HK-2 (cell line): Measurements from ENCODE around the gene ACHE.
"Not testable (repeated sequence)": the region's sequence is repeated elsewhere in the genome, so short reads cannot be mapped to it uniquely, and the experiment has no call there.

Experiments
- DNase-seq: peaks from one replicate; pipeline ENCODE4 v3.0.0-alpha.2; 2018; ENCODE audit not compliant: unreplicated experiment

Gene ACHE

DNA sequence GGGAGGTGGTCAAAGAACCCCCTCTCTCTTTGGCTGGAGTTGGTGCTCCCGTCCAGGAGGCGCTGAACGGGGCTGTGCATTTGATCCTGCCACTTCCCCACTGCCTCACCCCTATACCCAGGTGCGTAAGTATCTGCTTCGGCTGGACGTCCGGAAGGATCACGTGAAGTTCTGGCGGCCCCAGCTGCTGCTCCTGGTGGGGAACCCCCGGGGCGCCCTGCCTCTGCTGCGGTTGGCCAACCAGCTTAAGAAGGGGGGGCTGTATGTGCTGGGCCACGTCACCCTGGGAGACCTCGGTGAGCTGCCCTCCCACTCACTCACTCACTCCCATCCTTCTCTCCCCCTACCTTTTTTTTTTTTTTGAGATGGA, 34.1 kb downstream of the ACHE start:
- DNase-seq = no peak

DNA sequence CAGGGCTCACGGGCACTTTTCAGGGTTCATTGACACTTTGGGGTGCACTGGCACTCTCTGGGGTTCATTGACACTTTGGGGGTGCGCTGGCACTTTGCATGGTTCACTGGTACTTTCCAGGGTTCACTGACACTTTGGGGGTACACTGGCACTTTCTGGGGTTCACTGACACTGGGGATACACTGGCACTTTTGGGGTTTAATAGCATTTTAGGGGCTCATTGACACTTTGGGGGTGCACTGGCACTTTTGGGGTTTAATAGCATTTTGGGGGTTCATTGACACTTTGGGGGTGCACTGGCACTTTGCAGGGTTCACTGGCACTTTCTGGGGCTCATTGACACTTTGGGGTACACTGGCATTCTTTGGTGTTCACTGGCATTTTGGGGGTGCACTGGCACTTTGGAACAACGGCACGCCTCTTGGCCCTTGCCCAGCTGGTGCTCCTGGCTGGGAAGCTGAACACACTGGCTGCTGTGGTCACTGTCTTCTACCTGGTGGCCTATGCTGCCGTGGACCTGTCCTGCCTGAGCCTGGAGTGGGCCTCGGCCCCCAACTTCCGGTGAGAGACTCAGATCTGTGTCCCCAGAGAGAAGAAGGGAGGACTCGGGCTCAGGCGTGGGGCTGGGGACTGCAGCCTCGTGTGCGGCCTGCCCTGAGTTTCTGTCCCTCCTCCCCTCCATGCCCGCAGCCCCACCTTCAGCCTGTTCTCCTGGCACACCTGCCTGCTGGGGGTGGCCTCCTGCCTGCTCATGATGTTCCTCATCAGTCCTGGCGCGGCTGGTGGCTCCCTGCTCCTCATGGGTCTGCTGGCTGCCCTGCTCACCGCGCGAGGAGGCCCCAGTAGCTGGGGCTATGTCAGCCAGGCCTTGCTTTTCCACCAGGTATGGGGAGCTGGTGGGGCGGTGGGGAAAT, 34.7 kb downstream of the ACHE start:
- DNase-seq = no peak

DNA sequence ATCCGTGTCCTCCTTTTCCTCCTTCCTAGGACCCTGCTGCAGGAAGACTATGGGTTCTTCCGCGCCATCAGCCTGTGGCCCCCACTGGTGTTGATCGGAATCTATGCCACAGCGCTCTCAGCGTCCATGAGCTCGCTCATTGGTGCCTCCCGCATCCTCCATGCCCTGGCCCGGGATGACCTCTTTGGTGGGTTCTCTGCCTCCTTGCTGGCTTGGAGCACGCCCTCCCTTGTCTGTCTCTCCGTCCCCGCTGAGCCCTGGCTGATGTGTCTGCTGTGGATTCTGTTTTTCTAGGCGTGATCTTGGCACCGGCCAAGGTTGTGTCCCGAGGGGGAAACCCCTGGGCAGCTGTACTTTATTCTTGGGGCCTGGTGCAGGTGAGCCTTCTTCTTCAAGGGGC, 35.8 kb downstream of the ACHE start:
- no peak for DNase-seq

DNA sequence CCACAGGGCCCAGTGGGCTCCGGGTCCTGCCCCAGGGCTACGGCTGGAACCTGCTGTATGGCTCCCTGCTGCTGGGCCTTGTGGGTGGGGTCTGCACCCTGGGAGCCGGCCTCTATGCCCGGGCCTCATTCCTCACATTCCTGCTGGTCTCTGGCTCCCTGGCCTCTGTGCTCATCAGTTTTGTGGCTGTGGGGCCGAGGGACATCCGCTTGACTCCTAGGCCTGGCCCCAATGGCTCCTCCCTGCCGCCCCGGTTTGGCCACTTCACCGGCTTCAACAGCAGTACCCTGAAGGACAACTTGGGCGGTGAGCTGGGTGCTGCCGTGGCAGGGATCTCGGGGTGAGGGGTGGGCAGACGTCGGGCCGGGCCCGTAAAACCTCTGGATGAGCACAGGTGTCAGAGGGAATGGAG, 38.8 kb downstream of the ACHE start:
- no peak for DNase-seq

DNA sequence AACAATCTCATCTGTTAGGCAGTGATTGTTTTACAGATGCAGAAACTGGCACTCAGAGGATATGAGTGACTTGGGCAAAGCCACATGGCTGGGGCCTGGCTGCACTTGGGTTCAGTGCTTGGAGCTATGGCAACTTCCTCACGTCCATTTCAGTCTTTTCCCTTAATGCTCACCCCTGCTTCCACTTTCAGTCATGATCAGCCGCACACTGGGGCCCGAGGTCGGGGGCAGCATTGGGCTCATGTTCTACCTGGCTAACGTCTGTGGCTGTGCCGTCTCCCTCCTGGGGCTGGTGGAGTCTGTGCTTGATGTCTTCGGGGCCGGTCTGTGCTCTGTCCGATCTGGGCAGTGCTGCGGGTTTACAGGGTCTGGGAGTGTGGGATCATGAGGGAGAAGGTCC, 40.2 kb downstream of the ACHE start:
- no peak for DNase-seq

DNA sequence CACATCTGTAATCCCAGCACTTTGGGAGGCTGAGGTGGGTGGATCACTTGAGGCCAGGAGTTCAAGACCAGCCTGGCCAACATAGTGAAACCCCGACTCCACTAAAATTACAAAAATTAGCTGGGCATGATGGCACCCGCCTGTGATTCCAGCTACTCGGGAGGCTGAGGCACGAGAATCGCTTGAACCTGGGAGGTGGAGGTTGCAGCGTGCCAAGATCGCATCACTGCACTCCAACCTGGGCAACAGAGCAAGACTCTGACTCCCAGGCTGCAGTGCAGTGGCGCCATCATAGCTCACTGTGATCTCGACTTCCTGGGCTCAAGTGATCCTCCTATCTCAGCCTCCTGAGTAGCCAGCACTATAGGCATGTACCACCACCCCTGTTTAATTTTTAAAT, 40.8 kb downstream of the ACHE start:
- not testable (repeated sequence) for DNase-seq

DNA sequence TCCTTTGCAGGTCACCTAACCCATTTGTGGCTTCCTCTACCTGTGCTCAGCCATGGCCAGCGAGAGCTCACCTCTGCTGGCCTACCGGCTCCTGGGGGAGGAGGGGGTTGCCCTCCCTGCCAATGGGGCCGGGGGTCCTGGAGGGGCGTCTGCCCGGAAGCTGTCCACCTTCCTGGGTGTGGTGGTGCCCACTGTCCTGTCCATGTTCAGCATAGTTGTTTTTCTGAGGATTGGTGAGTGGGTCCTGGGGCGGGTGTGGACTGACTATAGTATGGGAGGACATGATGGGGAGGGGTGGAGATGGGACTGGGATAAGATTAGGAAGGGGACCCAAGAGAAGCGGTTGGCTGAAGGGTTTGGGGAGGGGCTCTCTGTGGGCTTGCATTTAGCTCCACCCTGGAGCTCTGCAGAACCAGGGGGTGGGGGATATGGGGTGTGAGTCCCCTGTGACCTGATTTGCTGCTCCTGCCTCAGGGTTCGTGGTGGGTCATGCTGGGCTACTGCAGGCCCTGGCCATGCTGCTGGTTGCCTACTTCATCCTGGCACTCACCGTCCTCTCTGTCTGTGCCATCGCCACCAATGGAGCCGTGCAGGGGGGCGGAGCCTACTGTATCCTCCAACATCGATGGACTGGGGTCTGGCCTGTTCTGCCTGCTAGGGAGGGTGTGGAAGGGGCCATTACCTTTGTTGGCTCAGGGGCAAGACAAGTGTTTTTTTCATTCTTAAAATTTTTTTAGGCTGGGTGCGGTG, 41.4 kb downstream of the ACHE start:
- DNase-seq = no peak

DNA sequence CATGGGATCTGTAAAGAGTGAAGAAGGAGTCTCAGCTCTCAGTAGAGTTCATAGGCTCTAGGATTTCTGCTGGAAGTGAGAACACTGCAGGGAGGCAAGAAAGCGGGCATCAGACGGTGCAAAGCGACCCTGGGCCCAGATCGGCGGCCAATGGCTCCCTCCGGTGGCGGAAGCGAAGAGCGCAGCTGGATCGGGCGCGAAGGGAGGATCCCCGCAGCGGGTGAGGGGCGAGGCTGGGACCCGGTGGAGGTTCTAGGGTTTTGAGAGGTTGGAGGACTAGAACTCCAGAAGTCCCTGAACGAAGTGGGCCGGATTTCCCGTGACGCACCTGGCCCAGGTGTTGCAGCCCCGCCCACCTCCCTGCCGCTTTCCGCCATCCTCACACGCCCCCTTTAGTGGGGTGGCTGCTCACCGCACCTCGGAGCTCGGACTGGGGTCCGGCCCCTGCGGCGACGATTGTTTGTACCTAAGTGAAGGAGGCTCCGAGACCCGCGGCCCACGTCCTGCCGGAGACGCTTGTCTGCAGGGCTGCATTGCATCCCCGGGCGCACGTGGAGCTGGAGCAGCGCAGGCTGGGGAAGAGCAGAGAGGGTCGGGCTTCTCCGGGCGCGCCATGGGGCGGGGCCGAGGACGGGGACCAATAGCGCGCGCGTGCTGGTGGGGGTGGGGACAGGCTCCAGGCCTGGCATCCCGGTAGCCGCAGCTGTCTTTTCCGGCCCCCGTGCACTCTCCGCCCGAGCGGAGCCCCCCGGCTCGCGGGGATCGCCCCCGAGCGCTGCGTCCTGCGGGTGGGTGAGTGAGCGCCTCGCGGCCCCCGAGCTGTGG, 43.4 kb downstream of the ACHE start, which contains the start of gene SLC12A9:
Gene SLC12A9, plus strand, starts transcription at position 666 of the 825 bp plus-strand sequence. CDS start 1,485 bp downstream, outside the sequence.
- DNase-seq = peak; percentile 90

DNA sequence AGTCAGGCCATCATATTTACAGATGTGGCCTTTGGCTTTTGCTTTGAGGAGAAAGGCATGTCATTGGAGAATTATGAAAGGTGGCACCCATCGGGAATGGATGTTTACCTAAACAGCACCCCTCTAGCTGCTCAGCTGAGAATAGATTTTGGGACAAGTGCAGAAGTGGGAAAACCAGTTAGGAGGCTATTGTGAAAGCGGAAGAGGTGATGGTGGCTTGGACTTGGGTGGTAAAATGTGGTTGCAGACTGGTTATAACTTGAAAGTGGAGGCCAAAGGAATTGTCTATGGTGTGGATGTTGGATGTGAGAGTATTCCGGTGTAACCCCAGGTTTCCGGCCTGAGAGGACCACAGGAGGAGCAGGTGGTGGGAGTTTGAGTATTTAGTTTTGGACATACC, 48.3 kb downstream of the ACHE start:
- no peak for DNase-seq

DNA sequence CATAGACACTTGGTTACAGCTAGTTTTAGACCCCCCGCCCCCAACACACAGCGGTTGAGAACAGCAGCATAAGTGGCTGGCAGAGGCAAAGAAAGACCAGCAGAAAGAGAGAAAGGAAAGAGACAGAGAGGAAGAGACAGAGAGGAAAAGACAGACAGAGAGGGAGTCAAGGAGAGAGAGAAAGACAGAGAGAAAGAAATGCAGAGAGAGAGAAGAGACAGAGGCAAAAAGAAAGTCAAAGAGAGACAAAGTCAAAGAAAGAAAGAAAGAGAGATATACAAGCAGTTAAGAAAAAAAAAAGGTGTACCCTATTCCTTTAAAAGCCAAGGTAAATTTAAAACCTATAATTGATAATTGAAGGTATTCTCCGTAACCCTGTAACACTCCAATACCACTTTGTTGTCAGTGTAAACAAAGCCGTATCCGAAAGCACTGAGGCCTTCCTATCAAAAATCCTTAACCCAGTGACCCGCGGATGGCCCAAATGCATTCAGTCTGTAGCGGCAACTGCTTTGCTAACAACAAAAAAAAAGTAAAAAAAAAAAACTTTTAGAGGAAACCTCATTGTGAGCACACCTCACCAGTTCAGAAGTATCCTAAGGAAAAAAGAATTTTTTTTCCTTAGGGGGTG, 55.1 kb downstream of the ACHE start:
- DNase-seq = no peak
